GM12878 (cell line): Measurements from ENCODE around the gene LEKR1. TPM values are rescaled to one million over a fixed set of nuclear protein-coding genes. Genes with fewer than 3 reads are reported as not detected.

Experiments
- ATAC-seq: fragments of 200-7000 bp; cut with Tn5 transposase; 3 replicates; pipeline ENCODE4 v1.9.1; 2020; ENCODE audit warnings: mild to moderate bottlenecking, moderate library complexity
- BruUV-seq: library from RNA; stranded (reverse); fragments of 400-500 nt; replicated peaks from 2 replicates; lab custom pipeline; 2021; lab: Mats Ljungman, UMichigan
- CTCF ChIA-PET: fragments of 300-600 bp; sonication (Branson Sonifier 250); formaldehyde crosslinking; extraction: SDS; loops from one replicate; lab custom pipeline; 2021; ENCODE audit warnings: inconsistent platforms; lab: Yijun Ruan, JAX
- POLR2A ChIA-PET: fragments of 350-600 bp; formaldehyde crosslinking; extraction: SDS; loops from one replicate; lab custom pipeline; 2021; ENCODE audit warnings: inconsistent platforms; lab: Charles Lee
- RAD21 ChIA-PET: fragments of 300-600 bp; sonication (Branson Sonifier 250); formaldehyde crosslinking; loops from one replicate; lab custom pipeline; 2023; ENCODE audit warnings: antibody characterized with exemption; ENCODE audit not compliant: unreplicated experiment; lab: Charles Lee
- SMC1A ChIA-PET: fragments of 300-600 bp; sonication (Branson Sonifier 250); formaldehyde crosslinking; loops from one replicate; lab custom pipeline; 2023; ENCODE audit not compliant: unreplicated experiment, uncharacterized antibody; lab: Charles Lee
- DNase-seq: peaks from one replicate; pipeline ENCODE4 v3.0.0-alpha.2; 2011; ENCODE audit warnings: low read depth, low spot score
- FAIRE-seq: peaks from 3 replicates; lab custom pipeline; 2011; peaks lifted over from hg19 to GRCh38; lab: Jason Lieb, UNC
- H2AFZ ChIP-seq: 2 replicates; pipeline ENCODE4 v1.6.0; 2011; ENCODE audit warnings: low read depth, low read length, control low read depth; ENCODE audit not compliant: control insufficient read depth
- H3K27ac ChIP-seq: 2 replicates; pipeline ENCODE4 v1.5.1; 2011; ENCODE audit warnings: control low read depth; ENCODE audit not compliant: control insufficient read depth, insufficient read depth
- H3K27me3 ChIP-seq, 2 experiments: replicated peaks in 1 of 2; 2 replicates each; pipeline versions ENCODE4 v1.6.0 to v1.6.1; 2011; ENCODE audit warnings: low read length in 1 of 2; ENCODE audit not compliant: control insufficient read depth in 2 of 2, insufficient read depth in 2 of 2
- H3K36me3 ChIP-seq, 2 experiments: 2 replicates each; pipeline ENCODE4 v1.5.1; 2011; ENCODE audit warnings: low read length in 1 of 2; ENCODE audit not compliant: control insufficient read depth in 2 of 2, insufficient read depth in 2 of 2
- H3K4me1 ChIP-seq: 2 replicates; pipeline ENCODE4 v1.6.1; 2011; ENCODE audit warnings: mild to moderate bottlenecking, low read length, moderate library complexity, mixed read lengths; ENCODE audit not compliant: control insufficient read depth, insufficient read depth
- H3K4me2 ChIP-seq: 2 replicates; pipeline ENCODE4 v1.6.0; 2011; ENCODE audit warnings: control low read depth; ENCODE audit not compliant: control insufficient read depth, insufficient read depth
- H3K4me3 ChIP-seq: fragments of 200-600 bp; sonication (generic); 2 replicates; pipeline ENCODE4 v1.5.1; 2016
- H3K79me2 ChIP-seq: 2 replicates; pipeline ENCODE4 v1.6.0; 2011; ENCODE audit warnings: low read length; ENCODE audit not compliant: control insufficient read depth, insufficient read depth
- H3K9ac ChIP-seq: 2 replicates; pipeline ENCODE4 v1.8.0; 2011; ENCODE audit warnings: low read length, control low read depth, mixed read lengths; ENCODE audit not compliant: control insufficient read depth, insufficient read depth
- H3K9me3 ChIP-seq: replicated peaks from 3 replicates; pipeline ENCODE4 v1.5.1; 2011; ENCODE audit warnings: mild to moderate bottlenecking, low read length; ENCODE audit not compliant: control insufficient read depth, insufficient read depth
- H4K20me1 ChIP-seq: 2 replicates; pipeline ENCODE4 v1.6.0; 2011; ENCODE audit not compliant: control insufficient read depth, insufficient read depth
- BCL11A ChIP-seq: IDR thresholded peaks from 2 replicates; pipeline ENCODE4 v1.6.1; 2011; ENCODE audit warnings: low read depth, low read length
- BRCA1 ChIP-seq: IDR thresholded peaks from 2 replicates; pipeline ENCODE4 v1.6.1; 2011; ENCODE audit warnings: low read depth, low read length, improper control_type of control experiment
- IRF4 ChIP-seq: IDR thresholded peaks from 2 replicates; pipeline ENCODE4 v1.6.1; 2011; ENCODE audit warnings: low read depth, low read length
- MYC ChIP-seq: IDR thresholded peaks from 2 replicates; pipeline ENCODE4 v1.6.1; 2011; ENCODE audit warnings: mild to moderate bottlenecking, low read length, moderate library complexity, inconsistent platforms; ENCODE audit not compliant: insufficient read depth, insufficient replicate concordance, insufficient read length, severe bottlenecking
- NFXL1 ChIP-seq: fragments of 450-650 bp; IDR thresholded peaks from 2 replicates; pipeline ENCODE4 v1.6.1; 2017; ENCODE audit warnings: antibody characterized with exemption, mild to moderate bottlenecking, borderline replicate concordance
- POLR2AphosphoS2 ChIP-seq: IDR thresholded peaks from 2 replicates; pipeline ENCODE4 v1.6.1; 2011; ENCODE audit warnings: low read depth, mild to moderate bottlenecking, low read length, improper control_type of control experiment, moderate library complexity
- RELA ChIP-seq: fragments of 450-650 bp; IDR thresholded peaks from 2 replicates; pipeline ENCODE4 v1.8.0; 2014; ENCODE audit warnings: borderline replicate concordance; ENCODE audit not compliant: partially characterized antibody
- TCF3 ChIP-seq: IDR thresholded peaks from 2 replicates; pipeline ENCODE4 v1.6.1; 2012; ENCODE audit warnings: low read depth, mild to moderate bottlenecking, low read length, borderline replicate concordance; ENCODE audit not compliant: insufficient read depth
- ZNF622 ChIP-seq: fragments of 450-650 bp; IDR thresholded peaks from 2 replicates; pipeline ENCODE4 v1.6.1; 2017; ENCODE audit warnings: mild to moderate bottlenecking, inconsistent platforms
- WGBS: methylation state at CpG from one replicate; pipeline ENCODE4 v1.1.6; 2016; ENCODE audit warnings: low lambda C conversion rate; ENCODE audit not compliant: insufficient replicate concordance, insufficient coverage; ENCODE audit errors: missing lambda C conversion rate; 5-methylcytosine and 5-hydroxymethylcytosine counted together
- in situ Hi-C: fragments of 300-500 bp; cut with MboI; formaldehyde crosslinking; loops from 9 replicates; pipeline ENCODE4 v1.14.3; 2018; ENCODE audit warnings: mixed read lengths
- intact Hi-C: fragments of 100-400 bp; cut with micrococcal nuclease; formaldehyde crosslinking; loops from one replicate; pipeline ENCODE4 v1.14.2; 2022; ENCODE audit not compliant: unreplicated experiment
- polyA plus RNA-seq, 11 experiments: library from polyadenylated mRNA; depleted of rRNA in 4 of 11; unstranded in 6 of 11; stranded (reverse) in 5 of 11; fragments of >200 nt; fragmentation: Nextera tagmentation in 4 of 11; fragmentation: Illumina TruSeq in 1 of 11; extraction: Ambion mirVana in 4 of 11; extraction: Trizol in 1 of 11; gene quantifications; 1 replicate in 1 of 11; 2 replicates in 10 of 11; pipeline versions ENCODE4 v1.2.1 to v1.2.3, GENCODE V29; 2011 to 2016; ENCODE audit warnings: inconsistent platforms in 2 of 11, missing spikeins in 2 of 11, low read depth in 1 of 11
- total RNA-seq, 4 experiments: library from RNA; depleted of rRNA in 3 of 4; stranded (reverse); fragments of >200 nt in 3 of 4; fragmentation: Illumina TruSeq in 1 of 4; extraction: Trizol in 1 of 4; gene quantifications; 2 replicates each; pipeline versions ENCODE4 v1.2.1 to v1.2.3, GENCODE V29; 2013 to 2021
- TF ChIP-seq, protein P1 (sequence below): IDR thresholded peaks from 2 replicates; pipeline ENCODE4 v1.6.1; 2011; ENCODE audit warnings: borderline replicate concordance, low read depth, mild to moderate bottlenecking, moderate library complexity, mixed read lengths, low read length; ENCODE audit not compliant: insufficient read depth; ENCODE audit errors: extremely low read length
- TF ChIP-seq, protein P2 (sequence below): IDR thresholded peaks from 2 replicates; pipeline ENCODE4 v1.6.1; 2011; ENCODE audit warnings: low read depth, low read length, improper control_type of control experiment, borderline replicate concordance

The LEKR1 gene
- total and polyA plus RNA-seq, 10 of the 15 experiments (the other 5 are each of a cell fraction or from before 2014, with no cell fraction given) = 0.48 to 3.2 (median 1.3) TPM

- BruUV-seq = no TSS peak
- SMC1A ChIA-PET = interaction anchor here (0.7 to 1.6 kb wide), 2 partner anchors 24 to 355 kb away, joined by 3 to 4 read pairs; no protein-coding TSS in a partner anchor
- H3K4me2 ChIP-seq = no peak overlapping the region
- TF ChIP-seq TCF3 (no peak), BRCA1 (no peak), POLR2AphosphoS2 (no peak), NFXL1 (no peak), RELA (no peak), MYC (no peak), BCL11A (no peak), IRF4 (no peak), ZNF622 (no peak)
- TF ChIP-seq, protein P1, sequence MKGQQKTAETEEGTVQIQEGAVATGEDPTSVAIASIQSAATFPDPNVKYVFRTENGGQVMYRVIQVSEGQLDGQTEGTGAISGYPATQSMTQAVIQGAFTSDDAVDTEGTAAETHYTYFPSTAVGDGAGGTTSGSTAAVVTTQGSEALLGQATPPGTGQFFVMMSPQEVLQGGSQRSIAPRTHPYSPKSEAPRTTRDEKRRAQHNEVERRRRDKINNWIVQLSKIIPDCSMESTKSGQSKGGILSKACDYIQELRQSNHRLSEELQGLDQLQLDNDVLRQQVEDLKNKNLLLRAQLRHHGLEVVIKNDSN = no peak
- TF ChIP-seq, protein P2, sequence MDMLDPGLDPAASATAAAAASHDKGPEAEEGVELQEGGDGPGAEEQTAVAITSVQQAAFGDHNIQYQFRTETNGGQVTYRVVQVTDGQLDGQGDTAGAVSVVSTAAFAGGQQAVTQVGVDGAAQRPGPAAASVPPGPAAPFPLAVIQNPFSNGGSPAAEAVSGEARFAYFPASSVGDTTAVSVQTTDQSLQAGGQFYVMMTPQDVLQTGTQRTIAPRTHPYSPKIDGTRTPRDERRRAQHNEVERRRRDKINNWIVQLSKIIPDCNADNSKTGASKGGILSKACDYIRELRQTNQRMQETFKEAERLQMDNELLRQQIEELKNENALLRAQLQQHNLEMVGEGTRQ = no peak
- H3K9ac ChIP-seq = no peak overlapping the region
- intact Hi-C loops = no loop called here
- H3K27me3 ChIP-seq = no peaks in the 10 kb centered on the region
- in situ Hi-C loops = no loop called here
- DNase-seq (no peak), ATAC-seq (no peak), FAIRE-seq (no peak)
- H3K36me3 ChIP-seq = no peaks in the 10 kb centered on the region
- no peaks in the 10 kb centered on the region for H3K79me2 ChIP-seq
- H2AFZ ChIP-seq = no peak overlapping the region
- H3K4me1 ChIP-seq = no peaks in the 10 kb centered on the region
- POLR2A ChIA-PET = no interaction called here
- no peak overlapping the region for H3K4me3 ChIP-seq
- 34% methylated on average over 2 of the region's 2 CpGs for WGBS
- no peak overlapping the region for H3K27ac ChIP-seq
- no peaks in the 10 kb centered on the region for H4K20me1 ChIP-seq
- CTCF ChIA-PET = interaction anchor here (1.0 kb wide), 1 partner anchor 18 kb away, joined by 3 read pairs; no protein-coding TSS in a partner anchor
- RAD21 ChIA-PET = interaction anchor here (1.2 kb wide), 1 partner anchor 44 kb away, joined by 3 read pairs; no protein-coding TSS in a partner anchor
- H3K9me3 ChIP-seq = no peaks in the 10 kb centered on the region; the same call in 2 of the 3 replicates
These were observed 206.8 kb downstream of the LEKR1 start for GRCh38 chr3:157033001-157033400.
